ENCODE data around the gene P2RY12. TPM values are rescaled to one million over a fixed set of nuclear protein-coding genes. Genes with fewer than 3 reads are reported as not detected.

P2RY12 gene
- polyA plus RNA-seq, 2 of the 4 experiments (the other 2 are of a cell fraction): not detected

DNA sequence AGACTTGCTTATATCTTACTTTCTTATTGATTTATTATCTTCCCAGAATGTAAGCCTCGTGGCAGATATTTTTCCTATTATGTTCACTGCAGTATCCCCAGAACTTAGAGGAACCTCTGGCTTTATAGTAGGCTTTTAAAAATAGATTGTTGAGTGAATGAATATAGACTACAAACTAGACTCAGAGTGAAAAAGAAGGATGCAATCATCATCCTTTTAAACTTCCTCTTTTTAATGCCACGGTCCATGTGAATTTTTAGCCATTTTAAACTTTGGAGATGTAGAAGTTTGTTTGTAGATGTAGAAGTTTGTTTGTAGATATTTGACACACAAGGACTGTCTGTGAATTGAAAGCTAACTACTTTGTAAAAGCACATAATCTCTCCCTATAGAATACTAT lies 7.2 kb upstream of the P2RY12 start:
- POLR2A ChIA-PET: no interaction called here
- Histone ChIP-seq H3K27ac (no peak overlapping the region), H3K4me1 (no peaks in the 10 kb centered on the region), H3K4me2 (no peak overlapping the region), H3K4me3 (no peak overlapping the region), H3K9me3 (no peaks in the 10 kb centered on the region)
- FAIRE-seq (no peak), DNase-seq (ENCODE audit: low read depth in 1 of 2, low spot score in 1 of 2) (no peak), ATAC-seq (no peak)
- no peak for TF ChIP-seq ZFP36 (IDR thresholded peaks at IDR 0.05; ENCODE audit: borderline replicate concordance, partially characterized antibody)
- no peak for TF ChIP-seq RFX5 (IDR thresholded peaks at IDR 0.05)
- TF ChIP-seq JUN (IDR thresholded peaks at IDR 0.05): no peak
- no peak for TF ChIP-seq POLR2AphosphoS2 (conservative IDR thresholded peaks at IDR 0.05; ENCODE audit: low read length)
- TF ChIP-seq, protein P1, sequence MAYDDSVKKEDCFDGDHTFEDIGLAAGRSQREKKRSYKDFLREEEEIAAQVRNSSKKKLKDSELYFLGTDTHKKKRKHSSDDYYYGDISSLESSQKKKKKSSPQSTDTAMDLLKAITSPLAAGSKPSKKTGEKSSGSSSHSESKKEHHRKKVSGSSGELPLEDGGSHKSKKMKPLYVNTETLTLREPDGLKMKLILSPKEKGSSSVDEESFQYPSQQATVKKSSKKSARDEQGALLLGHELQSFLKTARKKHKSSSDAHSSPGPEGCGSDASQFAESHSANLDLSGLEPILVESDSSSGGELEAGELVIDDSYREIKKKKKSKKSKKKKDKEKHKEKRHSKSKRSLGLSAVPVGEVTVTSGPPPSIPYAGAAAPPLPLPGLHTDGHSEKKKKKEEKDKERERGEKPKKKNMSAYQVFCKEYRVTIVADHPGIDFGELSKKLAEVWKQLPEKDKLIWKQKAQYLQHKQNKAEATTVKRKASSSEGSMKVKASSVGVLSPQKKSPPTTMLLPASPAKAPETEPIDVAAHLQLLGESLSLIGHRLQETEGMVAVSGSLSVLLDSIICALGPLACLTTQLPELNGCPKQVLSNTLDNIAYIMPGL (CRISPR knock-in tag; IDR thresholded peaks at IDR 0.05; ENCODE audit: borderline replicate concordance): no peak
- TF ChIP-seq PHF8 (IDR thresholded peaks at IDR 0.05; ENCODE audit: borderline replicate concordance, low read depth): no peak
- no peak for TF ChIP-seq CBX8 (IDR thresholded peaks at IDR 0.05)
- TF ChIP-seq SREBF2 (IDR thresholded peaks at IDR 0.05): no peak
- TF ChIP-seq HOXB5 (CRISPR knock-in tag; IDR thresholded peaks at IDR 0.05): no peak
- TF ChIP-seq MAZ (IDR thresholded peaks at IDR 0.05; ENCODE audit: borderline replicate concordance, low read depth, low read length): no peak
- no peak for TF ChIP-seq NPAS2 (CRISPR knock-in tag; IDR thresholded peaks at IDR 0.05; ENCODE audit: borderline replicate concordance)
- no peak for TF ChIP-seq TFCP2L1 (CRISPR knock-in tag; IDR thresholded peaks at IDR 0.05)
- no peak for TF ChIP-seq ZC3H11A (IDR thresholded peaks at IDR 0.05)
- TF ChIP-seq HOXB13 (CRISPR knock-in tag; IDR thresholded peaks at IDR 0.05; ENCODE audit: low read depth): no peak
- TF ChIP-seq RNF2 (IDR thresholded peaks at IDR 0.05; ENCODE audit: borderline replicate concordance, low read depth): no peak
- TF ChIP-seq HDAC2 (IDR thresholded peaks at IDR 0.05): no peak
- no peak for TF ChIP-seq CEBPB (IDR thresholded peaks at IDR 0.05)
- CTCF ChIA-PET: interaction anchor here (0.9 to 1.0 kb wide), 2 partner anchors 22 to 224 kb away, joined by 3 read pairs; no protein-coding TSS in a partner anchor
- 60% methylated on average over 2 of the region's 2 CpGs for WGBS (ENCODE audit: missing lambda C conversion rate)

DNA sequence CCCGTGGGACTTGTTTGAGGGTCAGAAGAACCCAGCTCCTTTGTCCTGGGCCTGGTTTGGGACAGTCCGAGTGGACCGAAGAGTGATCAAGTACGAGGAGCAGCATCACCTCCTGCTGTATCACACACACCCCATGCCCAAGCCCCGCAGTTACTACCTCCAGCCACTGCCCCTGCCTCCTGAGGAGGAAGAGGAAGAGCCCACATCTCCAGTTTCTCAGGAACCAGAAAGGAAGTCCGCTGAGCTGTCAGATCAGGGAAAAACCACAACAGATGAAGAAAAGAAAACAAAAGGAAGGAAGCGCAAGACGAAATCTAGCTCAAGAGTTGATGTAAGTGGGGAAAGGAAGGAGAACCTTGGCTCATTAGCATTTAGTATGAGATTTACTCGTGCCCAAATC lies 3.3 kb upstream of the P2RY12 start:
- ATAC-seq: peak in 1 of 2 experiments; percentile 29; a peak in 1 of 6 replicates
- POLR2A ChIA-PET: no interaction called here
- DNase-seq (ENCODE audit: low read depth in 1 of 2, low spot score in 1 of 2): no peak
- CTCF ChIA-PET: no interaction called here
- FAIRE-seq: peak; percentile 23
- TF ChIP-seq, protein P2, sequence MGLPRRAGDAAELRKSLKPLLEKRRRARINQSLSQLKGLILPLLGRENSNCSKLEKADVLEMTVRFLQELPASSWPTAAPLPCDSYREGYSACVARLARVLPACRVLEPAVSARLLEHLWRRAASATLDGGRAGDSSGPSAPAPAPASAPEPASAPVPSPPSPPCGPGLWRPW (IDR thresholded peaks at IDR 0.05): no peak
- TF ChIP-seq PHF8 (IDR thresholded peaks at IDR 0.05; ENCODE audit: borderline replicate concordance, low read depth) (no peak), JUNB (IDR thresholded peaks at IDR 0.05) (no peak), FOSB (CRISPR knock-in tag; IDR thresholded peaks at IDR 0.05) (no peak), SMC3 (IDR thresholded peaks at IDR 0.05) (no peak), POLR2A (IDR thresholded peaks at IDR 0.05; ENCODE audit: low read length) (no peak)
- TF ChIP-seq, protein P3, sequence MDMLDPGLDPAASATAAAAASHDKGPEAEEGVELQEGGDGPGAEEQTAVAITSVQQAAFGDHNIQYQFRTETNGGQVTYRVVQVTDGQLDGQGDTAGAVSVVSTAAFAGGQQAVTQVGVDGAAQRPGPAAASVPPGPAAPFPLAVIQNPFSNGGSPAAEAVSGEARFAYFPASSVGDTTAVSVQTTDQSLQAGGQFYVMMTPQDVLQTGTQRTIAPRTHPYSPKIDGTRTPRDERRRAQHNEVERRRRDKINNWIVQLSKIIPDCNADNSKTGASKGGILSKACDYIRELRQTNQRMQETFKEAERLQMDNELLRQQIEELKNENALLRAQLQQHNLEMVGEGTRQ (IDR thresholded peaks at IDR 0.05): no peak
- Histone ChIP-seq H3K4me2 (no peak overlapping the region), H3K27ac (no peak overlapping the region), H3K4me3 (no peak overlapping the region), H3K4me1 (no peaks in the 10 kb centered on the region), H3K9me3 (no peaks in the 10 kb centered on the region)
- 87% methylated on average over 9 of the region's 9 CpGs for WGBS (ENCODE audit: missing lambda C conversion rate)

DNA sequence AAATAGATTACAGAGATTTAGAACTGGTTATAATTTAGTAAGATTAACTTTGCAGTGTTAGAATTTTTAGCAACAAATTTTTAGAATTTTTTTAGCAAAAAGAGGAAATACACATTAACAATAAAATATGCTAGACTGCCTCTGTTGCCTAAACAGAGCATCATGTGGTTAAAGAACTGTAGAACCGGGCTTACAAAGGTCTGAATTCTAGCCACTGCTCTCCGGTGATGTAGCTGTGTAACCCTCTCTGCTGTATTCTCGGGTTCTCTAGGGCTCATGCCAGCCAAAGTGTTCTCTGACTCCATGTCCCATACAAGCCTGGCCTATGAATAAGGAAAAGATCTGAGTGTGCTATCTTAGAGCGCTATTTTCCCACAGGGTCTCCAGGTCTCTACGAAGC lies 2.9 kb upstream of the P2RY12 start:
- no peak overlapping the region for H3K27ac ChIP-seq
- no peak for DNase-seq (ENCODE audit: low read depth in 1 of 2, low spot score in 1 of 2)
- ChIA-PET CTCF (no interaction called here), POLR2A (no interaction called here)
- ATAC-seq: no peak
- H3K4me1 ChIP-seq: no peaks in the 10 kb centered on the region
- H3K4me3 ChIP-seq: no peak overlapping the region
- TF ChIP-seq, protein P4, sequence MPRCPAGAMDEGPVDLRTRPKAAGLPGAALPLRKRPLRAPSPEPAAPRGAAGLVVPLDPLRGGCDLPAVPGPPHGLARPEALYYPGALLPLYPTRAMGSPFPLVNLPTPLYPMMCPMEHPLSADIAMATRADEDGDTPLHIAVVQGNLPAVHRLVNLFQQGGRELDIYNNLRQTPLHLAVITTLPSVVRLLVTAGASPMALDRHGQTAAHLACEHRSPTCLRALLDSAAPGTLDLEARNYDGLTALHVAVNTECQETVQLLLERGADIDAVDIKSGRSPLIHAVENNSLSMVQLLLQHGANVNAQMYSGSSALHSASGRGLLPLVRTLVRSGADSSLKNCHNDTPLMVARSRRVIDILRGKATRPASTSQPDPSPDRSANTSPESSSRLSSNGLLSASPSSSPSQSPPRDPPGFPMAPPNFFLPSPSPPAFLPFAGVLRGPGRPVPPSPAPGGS (IDR thresholded peaks at IDR 0.05): no peak
- TF ChIP-seq EHF (CRISPR knock-in tag; IDR thresholded peaks at IDR 0.05) (no peak), FOSL2 (IDR thresholded peaks at IDR 0.05) (no peak), FOSL2 (CRISPR knock-in tag; IDR thresholded peaks at IDR 0.05) (no peak), MAZ (IDR thresholded peaks at IDR 0.05; ENCODE audit: borderline replicate concordance, low read depth, low read length) (no peak), RFX5 (IDR thresholded peaks at IDR 0.05) (no peak), JUNB (IDR thresholded peaks at IDR 0.05) (no peak), RARB (CRISPR knock-in tag; IDR thresholded peaks at IDR 0.05) (no peak), NPAS2 (CRISPR knock-in tag; IDR thresholded peaks at IDR 0.05; ENCODE audit: borderline replicate concordance) (no peak), ZFP36 (IDR thresholded peaks at IDR 0.05; ENCODE audit: borderline replicate concordance, partially characterized antibody) (no peak)
- TF ChIP-seq, protein P5, sequence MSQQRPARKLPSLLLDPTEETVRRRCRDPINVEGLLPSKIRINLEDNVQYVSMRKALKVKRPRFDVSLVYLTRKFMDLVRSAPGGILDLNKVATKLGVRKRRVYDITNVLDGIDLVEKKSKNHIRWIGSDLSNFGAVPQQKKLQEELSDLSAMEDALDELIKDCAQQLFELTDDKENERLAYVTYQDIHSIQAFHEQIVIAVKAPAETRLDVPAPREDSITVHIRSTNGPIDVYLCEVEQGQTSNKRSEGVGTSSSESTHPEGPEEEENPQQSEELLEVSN (IDR thresholded peaks at IDR 0.05; ENCODE audit: borderline replicate concordance, low read depth): no peak
- 82% methylated on average over 5 of the region's 5 CpGs for WGBS (ENCODE audit: missing lambda C conversion rate)
- FAIRE-seq: no peak
- no peak overlapping the region for H3K4me2 ChIP-seq
- no peaks in the 10 kb centered on the region for H3K9me3 ChIP-seq
